ENCODE results near the gene TBL1X.

Gene TBL1X

DNA sequence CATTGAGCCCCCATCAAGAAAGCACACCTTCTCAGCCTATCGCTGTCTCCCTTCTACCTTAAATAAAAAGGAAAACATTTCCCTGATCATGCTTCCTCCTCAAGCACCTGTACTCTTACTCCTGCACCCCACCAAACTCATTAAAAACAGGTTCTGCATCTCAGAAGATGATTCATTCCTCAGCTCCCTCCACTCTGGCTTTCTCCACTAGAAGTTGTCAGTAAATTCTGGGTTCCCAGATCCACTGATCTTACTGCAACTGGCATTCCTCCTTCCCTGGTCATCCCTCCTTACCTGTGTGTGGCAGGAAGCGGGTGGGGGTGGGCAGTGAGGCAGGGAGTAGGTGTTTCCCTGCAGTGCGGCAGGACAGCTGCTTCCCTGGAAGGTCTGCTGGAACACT lies 192.0 kb downstream of the TBL1X start:
- H3K27ac ChIP-seq: no peak overlapping the region
- TF ChIP-seq, protein P1, sequence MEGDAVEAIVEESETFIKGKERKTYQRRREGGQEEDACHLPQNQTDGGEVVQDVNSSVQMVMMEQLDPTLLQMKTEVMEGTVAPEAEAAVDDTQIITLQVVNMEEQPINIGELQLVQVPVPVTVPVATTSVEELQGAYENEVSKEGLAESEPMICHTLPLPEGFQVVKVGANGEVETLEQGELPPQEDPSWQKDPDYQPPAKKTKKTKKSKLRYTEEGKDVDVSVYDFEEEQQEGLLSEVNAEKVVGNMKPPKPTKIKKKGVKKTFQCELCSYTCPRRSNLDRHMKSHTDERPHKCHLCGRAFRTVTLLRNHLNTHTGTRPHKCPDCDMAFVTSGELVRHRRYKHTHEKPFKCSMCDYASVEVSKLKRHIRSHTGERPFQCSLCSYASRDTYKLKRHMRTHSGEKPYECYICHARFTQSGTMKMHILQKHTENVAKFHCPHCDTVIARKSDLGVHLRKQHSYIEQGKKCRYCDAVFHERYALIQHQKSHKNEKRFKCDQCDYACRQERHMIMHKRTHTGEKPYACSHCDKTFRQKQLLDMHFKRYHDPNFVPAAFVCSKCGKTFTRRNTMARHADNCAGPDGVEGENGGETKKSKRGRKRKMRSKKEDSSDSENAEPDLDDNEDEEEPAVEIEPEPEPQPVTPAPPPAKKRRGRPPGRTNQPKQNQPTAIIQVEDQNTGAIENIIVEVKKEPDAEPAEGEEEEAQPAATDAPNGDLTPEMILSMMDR (conservative IDR thresholded peaks at IDR 0.05): no peak

DNA sequence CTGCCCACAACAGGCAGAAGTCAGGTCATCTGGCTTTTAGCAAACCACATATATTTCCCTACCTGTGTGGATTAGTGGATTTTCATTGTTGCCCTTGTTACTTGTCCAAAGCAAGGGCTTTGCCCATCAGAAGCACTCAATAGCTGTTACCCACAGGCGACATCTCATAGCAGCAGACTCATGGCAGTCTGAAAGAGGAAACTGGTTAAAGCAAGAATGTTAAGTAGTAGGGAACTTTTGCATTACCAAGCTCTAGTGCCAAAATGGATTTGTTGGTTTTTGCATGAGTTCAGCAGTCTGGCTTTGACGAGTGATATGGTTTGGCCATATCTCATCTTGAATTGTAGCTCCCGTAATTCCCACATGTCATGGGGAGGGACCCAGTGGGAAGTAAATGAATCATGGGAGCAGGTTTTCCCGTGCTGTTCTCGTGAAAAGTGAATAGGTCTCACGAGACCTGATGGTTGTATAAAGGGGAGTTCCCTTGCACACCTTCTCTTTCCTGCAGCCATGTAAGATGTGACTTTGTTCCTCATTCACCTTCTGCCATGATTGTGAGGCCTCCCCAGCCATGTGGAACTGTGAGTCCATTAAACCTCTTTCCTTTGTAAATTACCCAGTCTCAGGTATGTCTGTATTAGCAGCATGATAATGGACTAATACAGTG lies 192.9 kb downstream of the TBL1X start:
- no peak overlapping the region for H3K27ac ChIP-seq
- TF ChIP-seq, protein P1 (conservative IDR thresholded peaks at IDR 0.05): no peak

DNA sequence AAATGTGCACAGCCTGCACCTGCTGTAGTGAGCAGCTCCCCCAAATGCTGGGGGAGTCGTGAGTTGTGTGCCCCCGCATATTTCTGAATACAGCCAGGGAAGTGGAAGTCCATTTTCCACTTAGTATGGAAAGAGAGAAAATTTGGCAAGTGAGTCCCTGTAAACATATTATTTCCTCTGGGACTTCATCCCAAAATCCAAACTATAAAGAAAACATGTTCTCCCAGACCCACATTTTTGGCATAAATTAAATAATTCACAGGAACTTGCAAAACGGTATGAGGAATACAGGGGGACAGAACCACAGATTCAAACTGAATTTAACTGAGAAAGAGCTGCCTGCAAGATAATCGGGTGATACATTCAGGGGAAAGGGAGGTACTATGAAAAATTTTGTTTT lies 193.6 kb downstream of the TBL1X start:
- H3K27ac ChIP-seq: no peak overlapping the region
- TF ChIP-seq, protein P1 (conservative IDR thresholded peaks at IDR 0.05): no peak

DNA sequence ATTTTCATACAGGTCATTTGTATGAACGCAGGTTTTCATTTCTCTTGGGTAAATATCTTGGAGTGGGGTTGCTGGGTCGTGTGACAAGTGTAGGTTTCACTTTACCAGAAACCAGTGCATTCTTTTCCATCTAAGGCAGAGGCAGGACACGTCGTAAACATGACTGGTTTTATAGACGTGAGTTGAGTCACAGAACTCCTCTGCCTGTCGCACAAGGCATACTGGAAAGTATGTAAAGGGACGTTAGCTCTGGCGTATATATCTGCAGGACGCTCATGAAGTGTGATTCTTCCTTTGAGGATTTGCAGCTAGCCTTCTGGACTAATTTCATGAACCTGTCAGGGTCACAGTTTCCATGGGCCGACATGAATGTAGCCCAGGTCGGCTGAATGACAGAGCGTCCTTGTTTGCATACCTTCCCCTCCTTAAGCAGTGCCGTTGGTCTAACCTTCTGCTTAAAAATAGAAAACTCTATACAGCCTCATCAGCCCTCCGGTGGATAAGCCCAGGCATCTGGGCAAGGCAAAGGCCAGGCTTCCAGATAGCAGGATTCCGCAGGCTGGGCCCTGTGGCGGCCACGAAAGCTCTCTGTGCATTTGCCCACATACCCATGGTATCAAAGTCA lies 194.8 kb downstream of the TBL1X start:
- no peak overlapping the region for H3K27ac ChIP-seq
- TF ChIP-seq, protein P1 (conservative IDR thresholded peaks at IDR 0.05): no peak

GRCh38 chrX:9662148-9662547 lies 197.3 kb downstream of the TBL1X start:
- TF ChIP-seq, protein P1 (conservative IDR thresholded peaks at IDR 0.05): no peak
- H3K27ac ChIP-seq: no peak overlapping the region

- H3K27ac ChIP-seq: no peak overlapping the region
- TF ChIP-seq, protein P1 (conservative IDR thresholded peaks at IDR 0.05): no peak
Measured at GRCh38 chrX:9663216-9663615, 198.4 kb downstream of the TBL1X start.

- H3K27ac ChIP-seq: peak overlapping the region; percentile 66
- TF ChIP-seq, protein P1 (conservative IDR thresholded peaks at IDR 0.05): no peak
Measured at GRCh38 chrX:9664224-9664623, 199.4 kb downstream of the TBL1X start.

All from VCaP (cell line).